Spleen (tissue), 7 donors: ENCODE measurements around the gene DNAH12.
"Not testable (repeated sequence)": the region's sequence is repeated elsewhere in the genome, so short reads cannot be mapped to it uniquely, and the experiment has no call there.

ENCODE experiments used
- CTCF ChIP-seq, 11 experiments: fragments of 200-600 bp in 7 of 11; fragments of 450-650 bp in 4 of 11; sonication (generic) in 4 of 11; IDR thresholded peaks in 8 of 11; conservative IDR thresholded peaks in 3 of 11; 1 replicate in 7 of 11; 2 replicates in 4 of 11; pipeline versions ENCODE4 v1.4.0 to v1.8.0; 2016 to 2021; ENCODE audit warnings: antibody characterized with exemption in 11 of 11, inconsistent platforms in 4 of 11, mild to moderate bottlenecking in 1 of 11
- POLR2AphosphoS5 ChIP-seq, 3 donors: sonication (generic); formaldehyde crosslinking; IDR thresholded peaks; one replicate each; pipeline ENCODE4 v1.5.1; 2017; ENCODE audit warnings: antibody characterized with exemption in 3 of 3
- donor health status: DM: no; HTN: no; CAD: no; lungs with moderate emphysema.
- donor health status: DM: no; HTN: no; CAD: no.
- donor health status: DM: no; HTN: no; CAD: no.

GRCh38 chr3:57365089-57365488 lies 179.1 kb downstream of the DNAH12 start:
- not testable (repeated sequence) for TF ChIP-seq POLR2AphosphoS5 (IDR thresholded peaks at IDR 0.05); CTCF (IDR thresholded peaks at IDR 0.05 in 8 of 11, conservative IDR thresholded peaks at IDR 0.05 in 3 of 11)
